Activated T-helper 17 cell treated with anti-CD3 and anti-CD28 coated beads, Interleukin-2, amount 50 U/mL, for 72 hours (primary cell): ENCODE results near the gene HEATR3. TPM values are rescaled to one million over a fixed set of nuclear protein-coding genes. Genes with fewer than 3 reads are reported as not detected.

ENCODE experiments used
- ATAC-seq: fragments of 150-1000 bp; cut with Tn5 transposase; replicated peaks from 2 replicates; pipeline ENCODE4 v1.10.0; 2021; ENCODE audit warnings: mild to moderate bottlenecking, moderate library complexity
- H3K27ac Mint-ChIP-seq: one replicate; pipeline ENCODE4 v1.8.0; 2022; ENCODE audit warnings: mixed read lengths
- H3K27me3 Mint-ChIP-seq: one replicate; pipeline ENCODE4 v1.8.0; 2022; ENCODE audit warnings: mixed read lengths
- H3K36me3 Mint-ChIP-seq: one replicate; pipeline ENCODE4 v1.8.0; 2022; ENCODE audit warnings: low read depth, mild to moderate bottlenecking, mixed read lengths
- H3K4me1 Mint-ChIP-seq: one replicate; pipeline ENCODE4 v1.8.0; 2022; ENCODE audit warnings: mixed read lengths
- H3K4me3 Mint-ChIP-seq: one replicate; pipeline ENCODE4 v1.8.0; 2022; ENCODE audit warnings: mild to moderate bottlenecking, mixed read lengths
- H3K9me3 Mint-ChIP-seq: one replicate; pipeline ENCODE4 v1.8.0; 2022; ENCODE audit warnings: mixed read lengths
- total RNA-seq, 2 donors: library from RNA; stranded (reverse); gene quantifications; one replicate each; pipeline ENCODE4 v1.2.3, GENCODE V29; 2022

HEATR3 gene
- total RNA-seq, 2 donors from 2014 or later: 23.3 to 46.7 TPM

DNA sequence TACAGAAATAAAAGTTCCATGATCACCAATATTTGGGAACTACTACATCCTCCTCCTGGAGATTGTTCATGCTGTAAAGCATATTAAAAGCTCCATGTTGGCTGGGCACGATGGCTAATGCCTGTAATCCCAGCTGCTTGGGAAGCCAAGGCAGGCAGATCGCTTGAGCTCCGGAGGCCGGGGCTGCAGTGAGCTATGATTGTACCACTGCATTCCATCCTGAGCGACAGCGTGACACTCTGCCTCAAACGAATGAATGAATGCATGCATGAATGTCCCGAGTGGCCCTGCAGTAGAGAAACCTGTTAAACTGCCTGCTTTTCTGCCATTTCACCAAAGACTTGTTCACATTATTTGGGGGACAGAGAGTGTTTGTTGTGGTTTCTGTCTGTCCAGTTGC, 25.8 kb upstream of the HEATR3 start:
- Mint-ChIP-seq H3K27me3 (peaks cover 10% of the 10 kb centered on the region), H3K27ac (no peak overlapping the region), H3K4me3 (no peak overlapping the region), H3K9me3 (no peaks in the 10 kb centered on the region), H3K4me1 (no peaks in the 10 kb centered on the region), H3K36me3 (peaks cover 27% of the 10 kb centered on the region)
- ATAC-seq: no peak

DNA sequence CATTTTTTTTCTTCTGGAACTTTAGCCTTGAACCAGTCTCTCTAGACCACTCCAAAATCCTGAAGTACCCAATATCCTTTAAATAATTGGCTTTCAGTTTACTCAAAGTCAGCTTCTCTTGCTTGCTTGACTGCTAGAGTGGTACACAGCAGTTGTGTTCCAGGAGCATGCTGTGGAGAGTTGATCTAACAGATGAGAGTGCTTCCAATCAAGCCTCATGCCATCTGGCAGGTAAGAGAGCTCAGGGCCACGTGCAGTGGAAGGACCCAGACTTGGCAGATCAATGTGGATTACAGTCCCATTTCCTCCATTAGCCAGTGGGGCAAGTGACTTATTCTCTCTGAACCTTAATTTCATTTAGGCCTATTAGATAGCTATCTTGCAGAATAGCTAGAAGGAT, 25.1 kb upstream of the HEATR3 start:
- no peak overlapping the region for H3K4me3 Mint-ChIP-seq
- peaks cover 20% of the 10 kb centered on the region for H3K36me3 Mint-ChIP-seq
- H3K27ac Mint-ChIP-seq: no peak overlapping the region
- H3K9me3 Mint-ChIP-seq: no peaks in the 10 kb centered on the region
- no peaks in the 10 kb centered on the region for H3K4me1 Mint-ChIP-seq
- peaks cover 10% of the 10 kb centered on the region for H3K27me3 Mint-ChIP-seq
- no peak for ATAC-seq

DNA sequence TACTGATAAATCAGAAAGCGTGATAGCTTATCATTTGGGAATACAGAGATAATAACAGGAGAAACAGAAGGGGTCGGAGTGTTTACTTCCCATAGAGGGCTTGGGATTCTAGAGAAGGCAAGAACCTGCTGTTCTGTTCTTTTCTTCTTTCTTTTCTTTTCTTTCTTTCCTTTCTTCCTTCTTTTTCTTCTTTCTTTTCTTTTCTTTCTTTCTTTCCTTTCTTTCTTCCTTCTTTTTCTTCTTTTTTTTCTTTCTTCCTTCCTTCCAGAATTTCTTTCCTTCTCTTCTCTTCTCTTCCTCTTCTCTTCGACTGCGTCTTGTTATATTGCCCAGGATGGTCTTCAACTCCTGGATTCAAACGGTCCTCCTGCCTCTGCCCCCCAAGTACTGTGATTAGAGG, 22.4 kb upstream of the HEATR3 start:
- no peak overlapping the region for H3K27ac Mint-ChIP-seq
- H3K9me3 Mint-ChIP-seq: no peaks in the 10 kb centered on the region
- H3K36me3 Mint-ChIP-seq: no peaks in the 10 kb centered on the region
- H3K27me3 Mint-ChIP-seq: peaks cover 10% of the 10 kb centered on the region
- H3K4me1 Mint-ChIP-seq: no peaks in the 10 kb centered on the region
- no peak overlapping the region for H3K4me3 Mint-ChIP-seq
- no peak for ATAC-seq

DNA sequence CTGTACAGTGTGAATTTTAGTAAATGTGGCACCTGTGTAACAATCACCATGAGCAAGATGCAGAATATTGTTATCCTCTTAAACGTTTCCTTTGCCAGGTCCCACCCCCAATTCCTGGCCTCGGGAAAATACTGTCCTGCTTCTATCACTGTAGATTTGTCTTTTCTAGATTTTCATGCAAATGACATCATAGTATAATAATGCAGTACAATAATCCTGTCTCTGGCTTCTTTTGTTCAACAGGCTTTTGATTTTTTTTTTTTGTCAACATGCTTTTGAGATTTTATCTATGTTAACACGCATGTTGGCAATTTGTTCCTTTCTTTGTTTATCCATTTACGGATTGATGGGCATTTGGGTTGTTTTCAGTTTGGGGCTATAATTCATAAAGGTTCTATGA, 20.4 kb upstream of the HEATR3 start:
- Mint-ChIP-seq H3K36me3 (no peaks in the 10 kb centered on the region), H3K4me3 (no peak overlapping the region), H3K9me3 (no peaks in the 10 kb centered on the region), H3K4me1 (no peaks in the 10 kb centered on the region), H3K27ac (no peak overlapping the region), H3K27me3 (peaks cover 10% of the 10 kb centered on the region)
- no peak for ATAC-seq

DNA sequence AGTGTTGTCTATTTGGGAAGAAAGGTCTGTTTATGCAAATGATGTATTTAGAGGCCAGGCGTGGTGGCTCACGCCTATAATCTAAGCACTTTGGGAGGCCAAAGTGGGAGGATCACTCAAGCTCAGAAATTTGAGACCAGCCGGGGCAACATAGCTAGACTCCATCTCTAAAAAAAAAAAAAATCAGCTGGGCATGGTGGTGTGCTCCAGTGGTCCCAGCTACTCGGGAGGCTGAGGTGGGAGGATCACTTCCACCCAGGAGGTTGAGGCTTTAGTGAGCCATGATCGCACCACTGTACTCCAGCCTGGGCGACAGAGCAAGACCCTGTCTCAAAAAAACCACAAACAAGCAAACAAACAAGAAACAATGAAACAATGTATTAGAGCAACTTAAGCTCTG, 18.9 kb upstream of the HEATR3 start:
- Mint-ChIP-seq H3K4me1 (no peaks in the 10 kb centered on the region), H3K36me3 (no peaks in the 10 kb centered on the region), H3K9me3 (no peaks in the 10 kb centered on the region), H3K4me3 (no peak overlapping the region), H3K27me3 (peaks cover 10% of the 10 kb centered on the region), H3K27ac (no peak overlapping the region)
- no peak for ATAC-seq

DNA sequence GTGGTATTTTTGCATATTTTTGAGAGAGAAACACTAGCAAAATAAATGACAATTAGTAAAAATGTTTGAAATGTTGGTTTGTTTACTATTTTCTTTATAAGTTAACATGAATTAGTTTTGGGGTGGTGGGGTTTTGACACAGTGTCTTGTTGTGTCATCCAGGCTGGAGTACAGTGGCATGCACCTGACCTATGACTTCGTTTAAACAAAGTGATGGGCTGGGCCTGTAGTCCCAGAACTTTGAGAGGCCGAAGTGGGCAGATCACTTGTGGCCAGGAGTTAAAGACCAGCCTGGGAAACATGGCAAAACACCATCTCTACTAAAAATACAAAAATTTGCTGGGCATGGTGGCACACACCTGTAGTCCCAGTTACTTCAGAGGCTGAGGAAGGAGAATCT, 17.9 kb upstream of the HEATR3 start:
- Mint-ChIP-seq H3K27me3 (peaks cover 7% of the 10 kb centered on the region), H3K36me3 (no peaks in the 10 kb centered on the region), H3K27ac (no peak overlapping the region), H3K9me3 (no peaks in the 10 kb centered on the region), H3K4me1 (no peaks in the 10 kb centered on the region), H3K4me3 (no peak overlapping the region)
- no peak for ATAC-seq

DNA sequence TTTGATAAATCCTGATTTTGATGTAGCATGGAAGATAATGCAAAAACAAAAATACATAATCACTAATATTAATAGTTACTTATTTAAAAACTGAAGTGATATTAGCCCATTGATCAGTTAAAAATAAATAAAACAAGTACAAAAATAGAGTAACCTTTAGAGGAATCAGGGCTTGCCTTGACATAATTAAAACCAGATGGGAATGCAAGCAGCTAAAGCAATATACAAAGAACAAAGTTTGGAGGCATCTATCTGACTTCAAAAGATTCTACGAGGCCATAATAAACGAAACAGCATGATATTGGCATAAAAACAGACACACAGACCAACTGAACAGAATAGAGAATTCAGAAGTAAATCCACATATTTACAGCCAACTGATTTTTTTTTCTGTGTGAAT, 15.0 kb upstream of the HEATR3 start:
- Mint-ChIP-seq H3K4me3 (no peak overlapping the region), H3K27me3 (no peaks in the 10 kb centered on the region), H3K9me3 (no peaks in the 10 kb centered on the region), H3K27ac (no peak overlapping the region), H3K36me3 (no peaks in the 10 kb centered on the region), H3K4me1 (no peaks in the 10 kb centered on the region)
- ATAC-seq: no peak

DNA sequence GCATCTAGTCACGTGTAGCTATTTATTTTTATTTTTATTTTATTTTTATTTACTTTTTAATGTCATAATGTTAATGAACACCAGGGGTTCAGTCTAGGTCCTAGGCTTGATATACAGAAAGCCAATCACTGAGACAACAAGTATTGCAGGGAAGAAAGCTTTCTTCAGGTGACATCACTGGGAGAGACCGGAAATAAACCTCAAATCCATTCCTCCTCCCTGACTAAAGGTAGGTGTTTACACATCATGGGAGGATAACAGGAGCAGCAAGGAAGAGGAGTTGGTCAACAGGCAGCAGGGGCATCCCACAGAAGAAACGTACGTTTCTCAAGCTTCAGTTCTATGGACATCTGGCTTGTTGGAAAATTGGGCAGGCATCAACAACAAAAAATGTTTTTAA, 9.5 kb upstream of the HEATR3 start:
- Mint-ChIP-seq H3K4me3 (no peak overlapping the region), H3K9me3 (no peaks in the 10 kb centered on the region), H3K27me3 (no peaks in the 10 kb centered on the region), H3K27ac (no peak overlapping the region), H3K4me1 (no peaks in the 10 kb centered on the region), H3K36me3 (no peaks in the 10 kb centered on the region)
- no peak for ATAC-seq

DNA sequence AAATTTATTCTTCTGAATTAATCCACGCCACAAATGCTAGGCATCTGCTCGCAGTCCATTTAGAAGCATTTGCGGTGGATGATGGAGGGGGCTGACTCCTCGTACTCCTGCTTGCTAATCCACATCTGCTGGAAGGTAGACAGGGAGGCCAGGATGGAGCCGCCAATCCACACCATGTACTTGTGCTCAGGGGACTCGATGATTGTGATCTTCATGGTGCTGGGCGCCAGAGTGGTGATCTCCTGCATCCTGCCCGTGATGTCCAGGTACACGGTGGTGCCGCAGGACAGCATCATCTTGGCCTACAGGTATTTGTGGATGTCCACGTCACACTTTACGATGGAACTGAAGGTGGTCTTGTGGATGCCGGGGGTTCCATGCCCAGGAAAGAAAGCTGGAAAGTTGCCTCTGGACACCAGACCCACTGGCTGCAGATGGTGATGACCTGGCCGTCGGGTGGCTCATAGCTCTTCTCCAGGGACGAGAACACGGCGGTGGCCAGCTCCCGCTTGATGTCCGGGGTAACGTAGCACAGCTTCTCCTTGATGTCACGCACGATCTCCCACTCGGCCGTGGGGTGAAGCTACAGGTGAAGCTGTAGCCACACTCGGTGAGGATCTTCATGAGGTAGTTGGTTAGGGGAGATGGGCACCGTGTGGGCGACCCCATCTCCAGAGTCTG, 7.5 kb upstream of the HEATR3 start:
- Mint-ChIP-seq H3K4me3 (no peak overlapping the region), H3K9me3 (no peaks in the 10 kb centered on the region), H3K4me1 (no peaks in the 10 kb centered on the region), H3K27ac (no peak overlapping the region), H3K36me3 (no peaks in the 10 kb centered on the region), H3K27me3 (no peaks in the 10 kb centered on the region)
- ATAC-seq: no peak

DNA sequence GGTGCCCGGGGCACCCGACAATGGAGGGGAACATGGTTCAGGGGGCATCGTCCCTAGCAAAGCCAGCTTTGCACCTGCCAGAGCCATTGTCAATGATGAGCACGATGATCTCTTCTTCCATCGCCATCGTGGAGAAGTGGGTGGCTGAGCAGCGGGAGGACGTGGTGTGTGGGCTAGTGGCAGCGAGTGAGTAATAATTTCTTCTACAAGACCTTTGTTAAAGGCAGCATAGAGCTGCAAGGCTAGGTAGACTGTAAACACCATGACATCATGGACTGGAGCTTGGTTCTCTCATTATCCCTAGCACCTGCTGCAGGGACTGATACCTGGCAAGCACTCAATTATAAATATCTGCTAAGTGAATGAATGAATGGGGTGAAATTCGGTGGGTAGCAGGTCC, 6.7 kb upstream of the HEATR3 start:
- ATAC-seq: peak; percentile 56
- no peaks in the 10 kb centered on the region for H3K27me3 Mint-ChIP-seq
- H3K4me1 Mint-ChIP-seq: no peaks in the 10 kb centered on the region
- H3K9me3 Mint-ChIP-seq: no peaks in the 10 kb centered on the region
- H3K27ac Mint-ChIP-seq: no peak overlapping the region
- no peak overlapping the region for H3K4me3 Mint-ChIP-seq
- H3K36me3 Mint-ChIP-seq: no peaks in the 10 kb centered on the region

DNA sequence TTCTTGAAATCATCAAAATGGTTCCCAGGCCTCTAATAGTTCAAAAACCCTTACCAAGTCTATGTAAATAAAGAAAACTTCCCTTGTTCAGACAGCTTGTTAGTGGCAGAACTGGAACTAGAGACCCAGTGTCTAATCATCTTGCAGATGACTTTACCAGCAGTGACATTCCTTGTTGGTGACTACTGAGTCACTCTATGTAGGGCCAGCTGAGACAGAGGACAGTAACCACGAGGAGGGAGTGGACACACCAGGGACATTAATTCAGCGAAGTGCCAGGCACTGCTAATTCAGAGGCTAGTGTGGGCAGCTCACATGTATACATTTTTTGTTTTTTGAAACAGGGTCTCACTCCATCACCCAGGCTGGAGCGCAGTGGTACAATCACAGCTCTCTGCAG, 6.1 kb upstream of the HEATR3 start:
- Mint-ChIP-seq H3K4me3 (no peak overlapping the region), H3K4me1 (no peaks in the 10 kb centered on the region), H3K27ac (no peak overlapping the region), H3K9me3 (no peaks in the 10 kb centered on the region), H3K36me3 (no peaks in the 10 kb centered on the region), H3K27me3 (no peaks in the 10 kb centered on the region)
- no peak for ATAC-seq

DNA sequence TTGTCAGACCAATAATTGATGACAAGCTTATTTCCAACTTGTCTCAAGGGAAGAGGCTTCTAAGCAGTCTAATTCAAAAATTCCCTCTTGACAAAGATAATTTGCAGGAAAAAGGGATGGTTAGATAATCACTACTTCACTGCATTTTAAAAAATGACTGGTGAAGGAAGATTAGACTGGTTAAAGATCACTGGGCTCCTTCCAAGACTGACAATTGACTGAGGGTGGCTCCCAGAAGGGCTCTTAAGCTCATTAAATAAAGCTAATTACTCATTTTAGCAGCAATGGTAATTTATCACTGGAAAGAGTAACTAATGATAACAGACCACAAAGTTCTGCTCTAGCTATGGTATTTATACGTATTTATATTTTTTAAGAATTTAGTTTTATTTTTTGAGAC, 4.4 kb upstream of the HEATR3 start:
- H3K36me3 Mint-ChIP-seq: no peaks in the 10 kb centered on the region
- no peak overlapping the region for H3K27ac Mint-ChIP-seq
- no peak overlapping the region for H3K4me3 Mint-ChIP-seq
- H3K4me1 Mint-ChIP-seq: peaks cover 4% of the 10 kb centered on the region
- H3K27me3 Mint-ChIP-seq: no peaks in the 10 kb centered on the region
- H3K9me3 Mint-ChIP-seq: no peaks in the 10 kb centered on the region
- ATAC-seq: no peak

DNA sequence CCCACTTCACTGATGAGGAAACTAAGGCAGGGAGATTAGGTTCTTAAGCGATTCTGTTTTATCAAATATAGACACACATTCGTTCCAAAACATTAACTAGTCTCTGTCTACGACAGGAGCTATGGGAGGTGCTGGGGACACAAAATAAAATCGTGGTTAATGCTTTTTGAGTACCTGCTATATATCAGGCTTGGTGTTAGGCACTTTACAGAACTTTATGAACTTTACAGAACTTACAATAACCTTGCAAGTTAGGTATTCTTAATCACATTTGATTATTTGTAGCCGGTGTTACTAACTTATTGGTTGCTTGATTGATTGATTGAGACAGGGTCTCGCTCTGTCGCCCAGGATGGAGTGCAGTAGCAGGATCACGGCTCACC, 538 bp upstream of the HEATR3 start:
- no peaks in the 10 kb centered on the region for H3K27me3 Mint-ChIP-seq
- H3K27ac Mint-ChIP-seq: peak overlapping the region; percentile 79
- H3K9me3 Mint-ChIP-seq: no peaks in the 10 kb centered on the region
- no peak for ATAC-seq
- H3K4me3 Mint-ChIP-seq: peak overlapping the region; percentile 90
- peaks cover 34% of the 10 kb centered on the region for H3K4me1 Mint-ChIP-seq
- H3K36me3 Mint-ChIP-seq: peaks cover 37% of the 10 kb centered on the region

DNA sequence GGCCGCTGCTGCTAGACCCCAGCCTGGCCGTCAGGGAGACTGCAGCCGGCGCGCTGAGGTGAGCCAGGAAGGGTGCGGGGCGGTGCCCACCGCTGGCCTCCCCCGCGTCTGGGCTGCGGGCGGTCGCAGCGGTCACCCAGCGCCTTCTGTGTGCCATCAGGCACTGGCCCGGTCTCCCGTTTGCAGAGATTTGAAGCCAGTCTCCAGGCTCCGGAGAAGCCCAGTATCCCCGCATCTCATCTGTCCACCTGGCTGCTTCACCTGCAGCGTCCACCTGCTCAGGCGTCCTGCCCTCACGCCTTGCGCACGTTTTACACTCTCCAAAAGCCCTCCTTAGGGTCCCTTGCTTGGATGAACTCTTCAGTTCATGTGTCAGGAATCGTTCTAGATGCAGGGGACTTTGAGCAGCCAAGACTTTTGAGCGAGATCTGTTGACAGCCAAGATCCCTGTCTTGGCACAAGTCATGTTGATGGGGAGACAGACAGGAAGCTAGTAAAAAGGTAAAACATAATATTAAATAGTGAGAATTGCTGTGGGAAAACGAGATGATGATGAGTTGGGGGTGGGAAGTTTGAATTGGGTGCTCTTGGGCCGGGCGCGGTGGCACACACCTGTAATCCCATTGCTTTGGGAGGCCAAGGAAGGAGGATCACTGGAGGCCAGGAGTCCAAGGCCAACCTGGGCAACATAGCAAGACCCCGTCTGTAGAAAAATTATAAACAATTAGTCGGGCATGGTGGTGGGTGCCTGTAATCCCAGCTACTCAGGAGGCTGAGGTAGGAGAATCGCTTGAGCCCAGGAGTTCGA, 916 bp downstream of the HEATR3 start:
- Mint-ChIP-seq H3K36me3 (peaks cover 52% of the 10 kb centered on the region), H3K27me3 (no peaks in the 10 kb centered on the region), H3K9me3 (no peaks in the 10 kb centered on the region), H3K4me1 (peaks cover 40% of the 10 kb centered on the region), H3K27ac (peak overlapping the region; percentile 87), H3K4me3 (peak overlapping the region; percentile 90)
- no peak for ATAC-seq

DNA sequence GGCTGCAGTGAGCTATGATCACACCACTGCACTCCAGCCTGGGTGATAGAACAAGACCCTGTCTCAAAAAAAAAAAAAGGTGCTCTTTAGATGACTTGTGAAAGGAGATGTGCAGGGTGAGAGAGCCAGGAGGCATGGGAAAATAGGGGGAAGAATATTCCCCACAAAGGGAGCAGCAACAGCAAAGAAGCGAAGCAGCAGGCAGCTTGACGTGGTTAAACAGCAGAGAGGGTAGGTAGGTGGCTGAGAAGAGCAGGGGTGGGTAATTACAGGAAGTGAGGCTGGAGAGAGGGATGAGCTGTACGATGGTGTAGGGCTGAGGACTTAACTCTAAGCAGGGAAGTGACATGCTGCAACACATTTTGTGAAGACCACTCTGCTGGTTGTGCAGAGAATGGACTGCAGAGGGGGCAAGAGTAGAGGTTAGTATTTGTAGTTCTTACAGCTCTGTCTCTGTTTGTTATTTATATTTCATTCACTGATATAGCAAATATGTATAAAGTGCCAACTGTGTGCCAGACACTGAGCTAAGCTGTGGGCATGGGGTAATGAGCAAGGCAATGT, 1.6 kb downstream of the HEATR3 start:
- ATAC-seq: peak; percentile 23
- no peaks in the 10 kb centered on the region for H3K27me3 Mint-ChIP-seq
- H3K9me3 Mint-ChIP-seq: no peaks in the 10 kb centered on the region
- H3K4me1 Mint-ChIP-seq: peaks cover 43% of the 10 kb centered on the region
- peaks cover 56% of the 10 kb centered on the region for H3K36me3 Mint-ChIP-seq
- H3K27ac Mint-ChIP-seq: peak overlapping the region; percentile 87
- peak overlapping the region; percentile 90 for H3K4me3 Mint-ChIP-seq
